NCI-H2196 (cell line): ENCODE results near the gene RGS7.
"Not testable (repeated sequence)": the region's sequence is repeated elsewhere in the genome, so short reads cannot be mapped to it uniquely, and the experiment has no call there.

Experiments
- DNase-seq: peaks from one replicate; lab custom pipeline; 2025; ENCODE audit not compliant: unreplicated experiment; lab: John Stamatoyannopoulos, UW

The RGS7 gene

GRCh38 chr1:240998024-240998423 lies 359.0 kb downstream of the RGS7 start:
- DNase-seq: no peak

- no peak for DNase-seq
These were observed 364.0 kb downstream of the RGS7 start for GRCh38 chr1:240993004-240993403.

GRCh38 chr1:240991230-240991629 lies 365.8 kb downstream of the RGS7 start:
- no peak for DNase-seq

GRCh38 chr1:240987928-240988327 lies 369.1 kb downstream of the RGS7 start:
- no peak for DNase-seq

- no peak for DNase-seq
These were observed 371.9 kb downstream of the RGS7 start for GRCh38 chr1:240985081-240985480.

- DNase-seq: no peak
These were observed 376.7 kb downstream of the RGS7 start for GRCh38 chr1:240980342-240980741.

GRCh38 chr1:240976685-240977084 lies 380.3 kb downstream of the RGS7 start:
- no peak for DNase-seq

- DNase-seq: no peak
These were observed 383.1 kb downstream of the RGS7 start for GRCh38 chr1:240973875-240974274.

- DNase-seq: not testable (repeated sequence)
These were observed 384.9 kb downstream of the RGS7 start for GRCh38 chr1:240972059-240972458.

- no peak for DNase-seq
These were observed 386.8 kb downstream of the RGS7 start for GRCh38 chr1:240970253-240970652.

- DNase-seq: no peak
These were observed 388.1 kb downstream of the RGS7 start for GRCh38 chr1:240968864-240969263.

- DNase-seq: no peak
These were observed 389.8 kb downstream of the RGS7 start for GRCh38 chr1:240967070-240967724.

- DNase-seq: no peak
These were observed 391.4 kb downstream of the RGS7 start for GRCh38 chr1:240965581-240966091.

- DNase-seq: no peak
These were observed 394.9 kb downstream of the RGS7 start for GRCh38 chr1:240962086-240962485.

GRCh38 chr1:240956424-240956823 lies 400.6 kb downstream of the RGS7 start:
- no peak for DNase-seq

- DNase-seq: no peak
These were observed 401.0 kb downstream of the RGS7 start for GRCh38 chr1:240956020-240956419.

GRCh38 chr1:240947438-240948224 lies 409.4 kb downstream of the RGS7 start:
- DNase-seq: no peak

- peak; percentile 2 for DNase-seq
These were observed 410.1 kb downstream of the RGS7 start for GRCh38 chr1:240946926-240947325.

- no peak for DNase-seq
These were observed 414.1 kb downstream of the RGS7 start for GRCh38 chr1:240942901-240943300.

GRCh38 chr1:240941701-240942370 lies 415.2 kb downstream of the RGS7 start:
- no peak for DNase-seq

GRCh38 chr1:240936911-240937668 lies 419.9 kb downstream of the RGS7 start:
- no peak for DNase-seq
